GM12878 (cell line): Measurements from ENCODE around the gene ZNF568.
A peak's percentile ranks its signal among the peaks of the same experiment; 100 is the strongest.

Source experiments
- CBX5 ChIP-seq: sonication (generic); IDR thresholded peaks from 2 replicates; pipeline ENCODE4 v1.6.1; 2016; ENCODE audit warnings: low read depth, moderate library complexity, mild to moderate bottlenecking, inconsistent platforms
- CHD2 ChIP-seq: IDR thresholded peaks from 2 replicates; pipeline ENCODE4 v1.6.1; 2011; ENCODE audit warnings: low read depth, low read length, improper control_type of control experiment, borderline replicate concordance
- EP300 ChIP-seq, 2 experiments: fragments of 150-350 bp in 1 of 2; IDR thresholded peaks; 2 replicates each; pipeline ENCODE4 v1.6.1; 2011 to 2012; ENCODE audit warnings: low read depth in 2 of 2, low read length in 2 of 2, borderline replicate concordance in 1 of 2, improper control_type of control experiment in 1 of 2, inconsistent platforms in 1 of 2; ENCODE audit not compliant: control insufficient read depth in 1 of 2
- FOXK2 ChIP-seq: fragments of 450-650 bp; IDR thresholded peaks from 2 replicates; pipeline ENCODE4 v1.6.1; 2017; ENCODE audit warnings: mild to moderate bottlenecking, moderate library complexity
- JUND ChIP-seq: IDR thresholded peaks from 2 replicates; pipeline ENCODE4 v1.6.1; 2012; ENCODE audit warnings: low read depth, mild to moderate bottlenecking, low read length, improper control_type of control experiment, moderate library complexity
- POLR2AphosphoS5 ChIP-seq: IDR thresholded peaks from 2 replicates; pipeline ENCODE4 v1.6.1; 2011; ENCODE audit warnings: mild to moderate bottlenecking, low read length, inconsistent platforms
- SMC3 ChIP-seq: IDR thresholded peaks from 2 replicates; pipeline ENCODE4 v1.6.1; 2011; ENCODE audit warnings: low read length, improper control_type of control experiment, borderline replicate concordance
- ZNF24 ChIP-seq: fragments of 450-650 bp; IDR thresholded peaks from 2 replicates; pipeline ENCODE4 v1.6.1; 2017; ENCODE audit warnings: antibody characterized with exemption, mild to moderate bottlenecking
- TF ChIP-seq, protein P1 (sequence below), 3 experiments: IDR thresholded peaks in 2 of 3; conservative IDR thresholded peaks in 1 of 3; 2 replicates each; pipeline ENCODE4 v1.5.1; 2011; ENCODE audit warnings: low read depth in 3 of 3, low read length in 3 of 3, mild to moderate bottlenecking in 3 of 3, control low read depth in 2 of 3, moderate library complexity in 2 of 3, inconsistent platforms in 1 of 3, mixed read lengths in 1 of 3; ENCODE audit not compliant: control insufficient read depth in 2 of 3, insufficient read depth in 1 of 3; ENCODE audit errors: extremely low read depth in 1 of 3
- TF ChIP-seq, protein P2 (sequence below): IDR thresholded peaks from 2 replicates; pipeline ENCODE4 v1.6.1; 2012; ENCODE audit warnings: low read length, inconsistent platforms
- TF ChIP-seq, protein P3 (sequence below): IDR thresholded peaks from 2 replicates; pipeline ENCODE4 v1.6.1; 2011; ENCODE audit warnings: borderline replicate concordance, low read depth, mild to moderate bottlenecking, moderate library complexity, mixed read lengths, low read length; ENCODE audit not compliant: insufficient read depth; ENCODE audit errors: extremely low read length

DNA sequence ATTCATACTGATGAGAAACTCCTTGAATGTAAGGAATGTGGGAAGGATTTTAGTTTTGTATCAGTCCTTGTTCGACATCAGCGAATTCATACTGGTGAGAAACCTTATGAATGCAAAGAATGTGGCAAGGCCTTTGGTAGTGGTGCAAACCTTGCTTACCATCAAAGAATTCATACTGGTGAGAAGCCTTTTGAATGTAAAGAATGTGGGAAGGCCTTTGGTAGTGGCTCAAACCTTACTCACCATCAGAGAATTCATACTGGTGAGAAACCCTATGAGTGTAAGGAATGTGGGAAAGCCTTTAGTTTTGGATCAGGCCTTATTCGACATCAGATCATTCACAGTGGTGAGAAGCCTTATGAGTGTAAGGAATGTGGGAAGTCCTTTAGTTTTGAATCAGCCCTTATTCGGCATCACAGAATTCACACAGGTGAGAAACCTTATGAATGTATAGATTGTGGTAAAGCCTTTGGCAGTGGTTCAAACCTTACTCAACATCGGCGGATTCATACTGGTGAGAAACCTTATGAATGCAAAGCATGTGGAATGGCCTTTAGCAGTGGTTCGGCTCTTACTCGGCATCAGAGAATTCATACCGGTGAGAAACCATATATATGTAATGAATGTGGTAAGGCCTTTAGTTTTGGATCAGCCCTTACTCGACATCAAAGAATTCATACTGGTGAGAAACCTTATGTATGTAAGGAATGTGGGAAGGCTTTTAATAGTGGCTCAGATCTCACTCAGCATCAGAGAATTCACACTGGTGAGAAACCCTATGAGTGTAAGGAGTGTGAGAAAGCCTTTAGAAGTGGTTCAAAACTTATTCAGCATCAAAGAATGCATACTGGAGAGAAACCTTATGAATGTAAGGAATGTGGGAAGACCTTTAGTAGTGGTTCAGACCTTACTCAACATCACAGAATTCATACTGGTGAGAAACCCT, 38.9 kb upstream of the ZNF568 start:
- TF ChIP-seq, protein P1, sequence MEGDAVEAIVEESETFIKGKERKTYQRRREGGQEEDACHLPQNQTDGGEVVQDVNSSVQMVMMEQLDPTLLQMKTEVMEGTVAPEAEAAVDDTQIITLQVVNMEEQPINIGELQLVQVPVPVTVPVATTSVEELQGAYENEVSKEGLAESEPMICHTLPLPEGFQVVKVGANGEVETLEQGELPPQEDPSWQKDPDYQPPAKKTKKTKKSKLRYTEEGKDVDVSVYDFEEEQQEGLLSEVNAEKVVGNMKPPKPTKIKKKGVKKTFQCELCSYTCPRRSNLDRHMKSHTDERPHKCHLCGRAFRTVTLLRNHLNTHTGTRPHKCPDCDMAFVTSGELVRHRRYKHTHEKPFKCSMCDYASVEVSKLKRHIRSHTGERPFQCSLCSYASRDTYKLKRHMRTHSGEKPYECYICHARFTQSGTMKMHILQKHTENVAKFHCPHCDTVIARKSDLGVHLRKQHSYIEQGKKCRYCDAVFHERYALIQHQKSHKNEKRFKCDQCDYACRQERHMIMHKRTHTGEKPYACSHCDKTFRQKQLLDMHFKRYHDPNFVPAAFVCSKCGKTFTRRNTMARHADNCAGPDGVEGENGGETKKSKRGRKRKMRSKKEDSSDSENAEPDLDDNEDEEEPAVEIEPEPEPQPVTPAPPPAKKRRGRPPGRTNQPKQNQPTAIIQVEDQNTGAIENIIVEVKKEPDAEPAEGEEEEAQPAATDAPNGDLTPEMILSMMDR (IDR thresholded peaks at IDR 0.05 in 2 of 3, conservative IDR thresholded peaks at IDR 0.05 in 1 of 3; ENCODE audit: control insufficient read depth in 2 of 3, extremely low read depth in 1 of 3, insufficient read depth in 1 of 3, low read depth in 3 of 3, low read length in 3 of 3), result no peak
- TF ChIP-seq, protein P2, sequence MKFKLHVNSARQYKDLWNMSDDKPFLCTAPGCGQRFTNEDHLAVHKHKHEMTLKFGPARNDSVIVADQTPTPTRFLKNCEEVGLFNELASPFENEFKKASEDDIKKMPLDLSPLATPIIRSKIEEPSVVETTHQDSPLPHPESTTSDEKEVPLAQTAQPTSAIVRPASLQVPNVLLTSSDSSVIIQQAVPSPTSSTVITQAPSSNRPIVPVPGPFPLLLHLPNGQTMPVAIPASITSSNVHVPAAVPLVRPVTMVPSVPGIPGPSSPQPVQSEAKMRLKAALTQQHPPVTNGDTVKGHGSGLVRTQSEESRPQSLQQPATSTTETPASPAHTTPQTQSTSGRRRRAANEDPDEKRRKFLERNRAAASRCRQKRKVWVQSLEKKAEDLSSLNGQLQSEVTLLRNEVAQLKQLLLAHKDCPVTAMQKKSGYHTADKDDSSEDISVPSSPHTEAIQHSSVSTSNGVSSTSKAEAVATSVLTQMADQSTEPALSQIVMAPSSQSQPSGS, result no peak
- TF ChIP-seq JUND (no peak), SMC3 (no peak), EP300 (IDR thresholded peaks at IDR 0.05; ENCODE audit: borderline replicate concordance in 1 of 2, control insufficient read depth in 1 of 2, low read depth in 2 of 2, low read length in 2 of 2) (no peak), POLR2AphosphoS5 (no peak), FOXK2 (no peak), CBX5 (peak; percentile 49; the same call in 1 of the 2 replicates), ZNF24 (no peak), CHD2 (no peak)
- TF ChIP-seq, protein P3, sequence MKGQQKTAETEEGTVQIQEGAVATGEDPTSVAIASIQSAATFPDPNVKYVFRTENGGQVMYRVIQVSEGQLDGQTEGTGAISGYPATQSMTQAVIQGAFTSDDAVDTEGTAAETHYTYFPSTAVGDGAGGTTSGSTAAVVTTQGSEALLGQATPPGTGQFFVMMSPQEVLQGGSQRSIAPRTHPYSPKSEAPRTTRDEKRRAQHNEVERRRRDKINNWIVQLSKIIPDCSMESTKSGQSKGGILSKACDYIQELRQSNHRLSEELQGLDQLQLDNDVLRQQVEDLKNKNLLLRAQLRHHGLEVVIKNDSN, result no peak
